HEK293T (cell line): ENCODE data around the gene CLCF1.

Experiments
- CTCF ChIA-PET: fragments of 350-600 bp; formaldehyde crosslinking; extraction: SDS; loops from one replicate; lab custom pipeline; 2021; ENCODE audit warnings: antibody characterized with exemption, inconsistent platforms; lab: Yijun Ruan, JAX
- POLR2A ChIA-PET: fragments of 350-600 bp; formaldehyde crosslinking; extraction: SDS; loops from one replicate; lab custom pipeline; 2020; ENCODE audit warnings: antibody characterized with exemption, inconsistent platforms; lab: Yijun Ruan, JAX
- DNase-seq: peaks from one replicate; pipeline ENCODE4 v3.0.0; 2012; ENCODE audit warnings: mixed read lengths; ENCODE audit errors: extremely low spot score
- ARNT ChIP-seq: fragments of 450-650 bp; IDR thresholded peaks from 2 replicates; pipeline ENCODE4 v1.6.1; 2017; ENCODE audit warnings: mild to moderate bottlenecking
- BHLHE40 ChIP-seq: fragments of 450-650 bp; IDR thresholded peaks from 2 replicates; pipeline ENCODE4 v1.6.1; 2016; ENCODE audit warnings: mild to moderate bottlenecking, moderate library complexity, borderline replicate concordance
- CTBP1 ChIP-seq: fragments of 450-650 bp; IDR thresholded peaks from 2 replicates; pipeline ENCODE4 v1.6.1; 2016; ENCODE audit warnings: borderline replicate concordance
- ELF4 ChIP-seq: fragments of 450-650 bp; IDR thresholded peaks from 2 replicates; pipeline ENCODE4 v1.6.1; 2017; ENCODE audit warnings: antibody characterized with exemption
- FOXA1 ChIP-seq: fragments of 450-650 bp; IDR thresholded peaks from 2 replicates; pipeline ENCODE4 v1.6.1; 2016; ENCODE audit warnings: mild to moderate bottlenecking
- FOXK2 ChIP-seq: fragments of 450-650 bp; IDR thresholded peaks from 2 replicates; pipeline ENCODE4 v1.6.1; 2016; ENCODE audit warnings: mild to moderate bottlenecking
- FOXM1 ChIP-seq: fragments of 450-650 bp; IDR thresholded peaks from 2 replicates; pipeline ENCODE4 v1.6.1; 2017; ENCODE audit warnings: mild to moderate bottlenecking, borderline replicate concordance
- HDGF ChIP-seq: fragments of 450-650 bp; IDR thresholded peaks from 2 replicates; pipeline ENCODE4 v1.6.1; 2017; ENCODE audit warnings: antibody characterized with exemption, borderline replicate concordance
- L3MBTL2 ChIP-seq: fragments of 450-650 bp; conservative IDR thresholded peaks from 2 replicates; pipeline ENCODE4 v1.6.1; 2016; ENCODE audit warnings: mild to moderate bottlenecking
- LEF1 ChIP-seq: fragments of 450-650 bp; IDR thresholded peaks from 2 replicates; pipeline ENCODE4 v1.6.1; 2017; ENCODE audit warnings: mild to moderate bottlenecking, borderline replicate concordance
- NFRKB ChIP-seq: fragments of 450-650 bp; IDR thresholded peaks from 2 replicates; pipeline ENCODE4 v1.6.1; 2016; ENCODE audit warnings: mild to moderate bottlenecking, moderate library complexity
- PKNOX1 ChIP-seq: fragments of 450-650 bp; IDR thresholded peaks from 2 replicates; pipeline ENCODE4 v1.6.1; 2016
- SP1 ChIP-seq: fragments of 450-650 bp; IDR thresholded peaks from 2 replicates; pipeline ENCODE4 v1.6.1; 2017
- SUZ12 ChIP-seq: fragments of 450-650 bp; IDR thresholded peaks from 2 replicates; pipeline ENCODE4 v1.6.1; 2016; ENCODE audit warnings: mild to moderate bottlenecking
- TARDBP ChIP-seq: fragments of 450-650 bp; IDR thresholded peaks from 2 replicates; pipeline ENCODE4 v1.6.1; 2016
- ZNF384 ChIP-seq: fragments of 450-650 bp; IDR thresholded peaks from 2 replicates; pipeline ENCODE4 v1.6.1; 2016

CLCF1 gene

GRCh38 chr11:67407688-67408163 lies 34.3 kb upstream of the CLCF1 start:
- TF ChIP-seq TARDBP, result no peak
- no peak for TF ChIP-seq BHLHE40
- TF ChIP-seq HDGF, result no peak
- no peak for TF ChIP-seq FOXA1
- no peak for TF ChIP-seq ARNT
- no peak for TF ChIP-seq SUZ12
- TF ChIP-seq SP1, result no peak
- TF ChIP-seq NFRKB, result no peak
- TF ChIP-seq CTBP1, result no peak
- TF ChIP-seq L3MBTL2, result no peak
- TF ChIP-seq FOXK2, result no peak
- TF ChIP-seq ELF4, result no peak
- TF ChIP-seq LEF1, result no peak
- no peak for TF ChIP-seq ZNF384
- no peak for TF ChIP-seq PKNOX1
- POLR2A ChIA-PET, result interaction anchor here (1.6 to 1.9 kb wide), 2 partner anchors 12 to 16 kb away, joined by 6 to 7 read pairs; partner anchors contain the start of gene RAD9A
- CTCF ChIA-PET, result interaction anchor here (1.0 to 1.2 kb wide), 2 partner anchors 13 to 61 kb away, joined by 3 to 4 read pairs; partner anchors contain the start of gene TMEM134
- no peak for DNase-seq

- TF ChIP-seq FOXM1 (no peak), ELF4 (no peak), SP1 (no peak), ZNF384 (no peak), PKNOX1 (no peak), FOXA1 (no peak), BHLHE40 (no peak), L3MBTL2 (no peak), CTBP1 (no peak), ARNT (no peak), NFRKB (no peak), SUZ12 (no peak), HDGF (no peak), FOXK2 (no peak), LEF1 (no peak), TARDBP (no peak)
- POLR2A ChIA-PET, result interaction anchor here (1.6 to 1.9 kb wide), 2 partner anchors 13 to 16 kb away, joined by 6 to 7 read pairs; partner anchors contain the start of gene RAD9A
- no peak for DNase-seq
- CTCF ChIA-PET, result interaction anchor here (1.0 to 1.2 kb wide), 2 partner anchors 14 to 61 kb away, joined by 3 to 4 read pairs; partner anchors contain the start of gene TMEM134
Measured at GRCh38 chr11:67406969-67407687, 33.7 kb upstream of the CLCF1 start.

- TF ChIP-seq ZNF384 (no peak), NFRKB (no peak), L3MBTL2 (no peak), BHLHE40 (no peak), ELF4 (no peak), FOXA1 (no peak), SP1 (no peak), FOXK2 (no peak), ARNT (no peak), PKNOX1 (no peak), SUZ12 (no peak), LEF1 (no peak)
- no peak for DNase-seq
- ChIA-PET CTCF (interaction anchor here (1.0 kb wide), 1 partner anchor 62 kb away, joined by 3 read pairs; the partner anchor contains the start of gene TMEM134), POLR2A (interaction anchor here (1.6 kb wide), 1 partner anchor 15 kb away, joined by 7 read pairs; the partner anchor contains the start of gene RAD9A)
Measured at GRCh38 chr11:67406420-67406968, 33.1 kb upstream of the CLCF1 start.

GRCh38 chr11:67405688-67406339 lies 32.4 kb upstream of the CLCF1 start:
- no peak for DNase-seq
- TF ChIP-seq ELF4 (no peak), LEF1 (no peak), CTBP1 (no peak), SUZ12 (no peak), BHLHE40 (no peak), L3MBTL2 (no peak), NFRKB (no peak), PKNOX1 (no peak), FOXK2 (no peak), ARNT (no peak), FOXA1 (no peak), TARDBP (no peak)
- CTCF ChIA-PET, result no interaction called here
- POLR2A ChIA-PET, result no interaction called here

- DNase-seq, result no peak
- TF ChIP-seq FOXM1 (no peak), SP1 (no peak), BHLHE40 (no peak), L3MBTL2 (no peak), PKNOX1 (no peak), FOXA1 (no peak), ARNT (no peak), ELF4 (no peak), SUZ12 (no peak), NFRKB (no peak), CTBP1 (no peak), ZNF384 (no peak), FOXK2 (no peak), HDGF (no peak), LEF1 (no peak), TARDBP (no peak)
- CTCF ChIA-PET, result no interaction called here
- POLR2A ChIA-PET, result interaction anchor here (1.3 kb wide), 1 partner anchor 13 kb away, joined by 4 read pairs; no protein-coding TSS in a partner anchor
Measured at GRCh38 chr11:67405196-67405567, 31.8 kb upstream of the CLCF1 start.
